Superior temporal gyrus (tissue), 1 donor: ENCODE results near the gene UBR3.
"Not testable (repeated sequence)": the region's sequence is repeated elsewhere in the genome, so short reads cannot be mapped to it uniquely, and the experiment has no call there.

Experiments used
- DNase-seq: peaks from one replicate; pipeline ENCODE4 v3.0.0-alpha.2; 2016; ENCODE audit errors: extremely low spot score

Gene UBR3

GRCh38 chr2:170113168-170113894 lies 286.1 kb downstream of the UBR3 start:
- DNase-seq, result no peak

DNA sequence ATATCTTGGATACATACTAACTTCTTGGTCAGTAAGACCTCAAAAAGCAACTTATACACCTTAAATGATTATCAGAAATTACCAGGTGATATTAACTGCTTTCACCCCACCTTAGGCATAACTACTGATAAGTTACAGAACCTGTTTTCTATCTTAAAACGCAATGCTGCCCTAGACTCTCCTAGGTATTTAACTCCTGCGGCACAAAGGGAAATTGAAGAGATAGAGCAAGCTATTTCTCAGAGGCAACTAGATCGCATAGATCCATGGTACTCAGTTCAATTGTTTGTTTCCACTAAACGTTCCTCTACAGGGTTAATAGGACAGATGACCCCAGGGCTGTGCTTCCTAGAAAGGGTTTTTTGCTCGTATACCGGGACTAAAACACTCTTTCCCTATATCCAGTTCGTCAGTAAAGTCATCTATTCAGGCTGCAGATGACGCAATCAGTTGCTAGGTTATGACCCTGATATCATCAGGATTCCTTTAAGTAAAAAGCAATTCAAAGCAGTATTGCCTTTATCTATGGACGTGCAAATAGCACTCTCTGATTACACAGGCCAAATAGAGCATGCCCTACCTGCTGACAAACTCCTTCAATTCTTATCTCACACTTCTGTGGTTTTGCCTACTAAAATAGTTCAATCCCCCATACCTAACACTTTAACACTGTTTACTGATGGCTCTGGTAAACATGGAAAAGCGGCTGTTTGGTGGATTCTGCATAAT lies 288.4 kb downstream of the UBR3 start:
- DNase-seq, result no peak

DNA sequence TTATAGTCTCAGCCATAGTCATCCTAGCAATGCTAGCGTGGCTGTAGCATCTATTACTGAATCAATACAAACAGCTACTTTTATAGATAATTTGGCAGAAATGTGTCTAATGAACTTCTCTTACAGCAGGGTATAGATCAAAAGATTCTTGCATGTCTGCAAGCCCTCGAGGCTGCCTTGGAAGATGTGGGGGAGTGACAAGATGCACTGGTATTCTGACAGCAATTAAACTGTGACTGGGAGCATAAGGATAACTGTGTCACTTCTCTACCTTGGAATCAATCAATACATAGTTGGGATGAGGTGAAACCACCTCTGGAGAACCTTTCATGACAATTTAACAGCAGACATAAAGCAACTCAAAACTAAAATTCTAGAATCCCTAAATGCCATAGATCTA lies 291.4 kb downstream of the UBR3 start:
- DNase-seq, result no peak

DNA sequence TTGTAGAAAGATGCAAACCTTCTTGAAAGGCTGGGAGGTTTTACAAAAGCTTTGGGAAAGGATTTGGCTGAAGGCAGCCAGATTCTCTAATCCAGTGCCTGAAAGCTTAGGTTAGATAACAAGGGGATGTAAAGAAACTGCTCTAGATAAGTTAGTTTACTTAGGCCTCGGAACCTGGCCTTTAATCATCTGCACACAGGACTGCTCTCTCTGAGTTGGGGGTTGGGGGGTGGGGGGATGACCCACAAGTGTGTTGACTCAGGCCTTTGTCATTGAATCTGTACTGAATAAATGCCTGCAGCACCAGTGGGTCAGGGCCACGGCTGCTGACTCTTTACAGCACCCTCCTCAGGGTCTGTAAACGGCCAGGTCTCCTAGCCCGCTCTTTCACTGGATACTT lies 292.1 kb downstream of the UBR3 start:
- not testable (repeated sequence) for DNase-seq

DNA sequence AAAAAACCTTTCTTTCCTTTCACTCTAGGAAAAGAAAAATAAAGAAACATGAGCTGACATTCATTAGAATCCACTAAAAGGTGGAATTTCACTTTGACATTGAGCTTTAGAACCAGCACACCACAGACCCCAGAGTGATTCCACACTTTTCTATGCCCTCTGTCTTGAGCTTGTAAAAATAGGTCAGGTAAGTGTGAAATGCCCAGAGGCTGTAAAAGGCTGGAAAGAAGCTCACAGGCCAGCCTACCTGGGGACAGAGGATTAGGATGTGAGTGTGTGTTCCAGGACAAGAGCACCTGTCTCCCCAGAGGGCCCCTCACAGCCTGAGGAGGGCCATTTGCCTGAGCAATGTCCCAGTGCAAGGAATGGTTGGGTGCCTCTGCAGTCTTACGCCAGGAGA lies 294.4 kb downstream of the UBR3 start:
- no peak for DNase-seq

DNA sequence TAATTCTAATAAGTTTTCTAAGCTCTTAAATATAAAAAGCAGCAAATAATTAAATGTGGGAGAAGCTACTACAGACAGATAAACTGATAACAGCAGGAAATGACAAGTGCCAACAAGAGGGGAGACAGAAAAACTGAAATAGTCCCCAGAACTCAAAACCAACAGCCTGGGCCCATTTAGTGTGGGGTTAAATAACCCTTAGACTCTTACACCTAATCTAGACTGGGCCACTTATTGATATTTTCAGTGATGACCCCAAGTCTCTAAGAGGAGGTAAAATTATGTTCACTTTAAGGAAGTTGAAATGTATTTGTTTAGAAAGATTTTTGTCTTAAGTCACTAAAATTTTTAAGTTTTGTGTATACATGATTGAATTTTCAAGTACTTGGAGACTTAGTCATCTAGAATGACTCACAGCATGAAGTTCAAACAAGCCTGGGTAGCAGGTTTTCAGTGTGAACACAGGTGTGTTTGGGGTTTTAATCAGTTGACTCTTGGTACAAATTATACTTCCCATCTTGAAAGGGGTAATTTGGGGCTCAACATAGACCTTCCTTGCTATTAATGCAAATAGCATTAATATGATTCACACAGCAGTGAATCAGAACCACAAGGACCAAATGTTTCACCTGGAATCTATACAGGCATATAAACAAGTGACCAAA lies 295.8 kb downstream of the UBR3 start:
- DNase-seq, result no peak

DNA sequence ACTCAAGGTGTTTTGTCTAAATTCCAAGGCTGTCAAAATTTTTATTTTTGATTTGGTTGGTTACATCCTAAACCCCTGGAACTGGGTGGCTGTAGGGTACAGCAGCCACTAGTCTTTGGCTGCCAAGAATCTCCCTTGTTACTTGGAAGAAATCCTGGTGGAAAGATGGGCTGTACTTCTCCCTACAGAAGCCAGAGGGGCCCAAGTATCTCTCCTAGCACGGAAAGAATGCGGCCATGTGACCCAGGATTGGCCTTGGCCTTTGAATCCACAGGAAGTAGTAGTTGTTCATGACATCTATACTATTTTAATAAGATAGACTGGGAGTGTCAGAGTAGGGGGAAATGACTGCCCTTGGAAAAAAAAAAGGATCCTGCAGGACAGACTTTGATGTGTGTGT lies 296.3 kb downstream of the UBR3 start:
- DNase-seq, result no peak

DNA sequence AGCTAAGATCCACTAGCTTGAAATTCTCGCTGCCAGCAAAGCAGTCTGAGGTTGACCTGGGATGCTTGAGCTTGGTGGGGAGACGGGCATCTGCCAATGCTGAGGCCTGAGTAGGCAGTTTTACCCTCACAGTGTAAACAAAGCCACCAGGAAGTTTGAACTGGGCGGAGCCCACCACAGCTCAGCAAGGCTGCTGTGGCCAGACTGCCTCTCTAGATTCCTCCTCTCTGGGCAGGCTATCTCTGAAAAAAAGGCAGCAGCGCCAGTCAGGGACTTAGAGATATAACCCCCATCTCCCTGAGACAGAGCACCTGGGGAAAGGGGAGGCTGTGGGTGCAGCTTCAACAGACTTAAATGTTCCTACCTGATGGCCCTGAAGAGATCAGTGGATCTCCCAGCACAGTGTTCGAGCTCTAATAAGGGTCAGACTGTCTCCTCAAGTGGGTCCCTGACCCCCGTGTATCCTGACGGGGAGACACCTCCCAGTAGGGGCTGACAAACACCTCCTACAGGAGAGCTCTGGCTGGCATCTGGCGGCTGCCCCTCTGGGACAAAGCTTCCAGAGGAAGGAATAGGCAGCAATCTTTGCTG lies 299.0 kb downstream of the UBR3 start:
- DNase-seq, result not testable (repeated sequence)
